Astrocyte (in vitro differentiated cells and primary cell): ENCODE data around the gene ARPC2.

Experiments
- EZH2 ChIP-seq: IDR thresholded peaks from 2 replicates; pipeline ENCODE4 v1.6.1; 2012; ENCODE audit warnings: mild to moderate bottlenecking, low read length, inconsistent platforms; ENCODE audit not compliant: insufficient read depth
- TF ChIP-seq, protein P1 (sequence below): IDR thresholded peaks from 2 replicates; pipeline ENCODE4 v1.5.1; 2011; ENCODE audit warnings: low read depth, mild to moderate bottlenecking, inconsistent platforms, low read length, moderate library complexity; ENCODE audit not compliant: insufficient read depth

DNA sequence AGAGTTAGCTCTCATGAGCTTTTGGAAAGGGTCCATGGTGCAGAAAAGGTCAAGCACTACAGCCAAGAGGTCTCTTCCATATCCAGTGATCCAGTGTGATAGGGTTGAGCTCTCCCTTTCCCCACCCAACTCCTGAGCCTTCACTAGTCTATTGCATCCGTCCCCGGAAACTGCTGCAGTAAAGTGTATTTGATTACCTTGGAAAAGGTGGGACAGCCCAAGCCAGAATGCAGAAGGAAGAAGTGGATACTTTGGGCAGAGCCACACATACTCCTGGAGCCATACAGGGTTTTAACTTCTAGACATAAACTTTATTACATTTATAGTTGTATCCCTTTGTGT, 56.9 kb downstream of the ARPC2 start:
- TF ChIP-seq, protein P1, sequence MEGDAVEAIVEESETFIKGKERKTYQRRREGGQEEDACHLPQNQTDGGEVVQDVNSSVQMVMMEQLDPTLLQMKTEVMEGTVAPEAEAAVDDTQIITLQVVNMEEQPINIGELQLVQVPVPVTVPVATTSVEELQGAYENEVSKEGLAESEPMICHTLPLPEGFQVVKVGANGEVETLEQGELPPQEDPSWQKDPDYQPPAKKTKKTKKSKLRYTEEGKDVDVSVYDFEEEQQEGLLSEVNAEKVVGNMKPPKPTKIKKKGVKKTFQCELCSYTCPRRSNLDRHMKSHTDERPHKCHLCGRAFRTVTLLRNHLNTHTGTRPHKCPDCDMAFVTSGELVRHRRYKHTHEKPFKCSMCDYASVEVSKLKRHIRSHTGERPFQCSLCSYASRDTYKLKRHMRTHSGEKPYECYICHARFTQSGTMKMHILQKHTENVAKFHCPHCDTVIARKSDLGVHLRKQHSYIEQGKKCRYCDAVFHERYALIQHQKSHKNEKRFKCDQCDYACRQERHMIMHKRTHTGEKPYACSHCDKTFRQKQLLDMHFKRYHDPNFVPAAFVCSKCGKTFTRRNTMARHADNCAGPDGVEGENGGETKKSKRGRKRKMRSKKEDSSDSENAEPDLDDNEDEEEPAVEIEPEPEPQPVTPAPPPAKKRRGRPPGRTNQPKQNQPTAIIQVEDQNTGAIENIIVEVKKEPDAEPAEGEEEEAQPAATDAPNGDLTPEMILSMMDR: no peak
- TF ChIP-seq EZH2: no peak
